HG03039 (cell line): ENCODE data around the gene SUSD5.

Source experiments
- ATAC-seq: cut with Tn5 transposase; IDR thresholded peaks from one replicate; pipeline ENCODE4 v1.9.1; 2021; ENCODE audit warnings: mild to moderate bottlenecking, moderate library complexity; ENCODE audit not compliant: unreplicated experiment

The SUSD5 gene

GRCh38 chr3:33218446-33219174 is at the start of gene SUSD5:
Gene SUSD5, minus strand, starts transcription at chr3:33218810. Its CDS starts 13 bp downstream, at chr3:33218797.
- ATAC-seq = no peak

GRCh38 chr3:33260104-33260503 is 41.5 kb upstream of the SUSD5 start:
- no peak for ATAC-seq

- no peak for ATAC-seq
Observed at GRCh38 chr3:33256249-33256648, 37.6 kb upstream of the SUSD5 start.

- no peak for ATAC-seq
Observed at GRCh38 chr3:33250712-33251111, 32.1 kb upstream of the SUSD5 start.

GRCh38 chr3:33246786-33247185 is 28.2 kb upstream of the SUSD5 start:
- ATAC-seq = no peak

GRCh38 chr3:33240261-33240660 is 21.7 kb upstream of the SUSD5 start:
- ATAC-seq = no peak

GRCh38 chr3:33238923-33239322 is 20.3 kb upstream of the SUSD5 start:
- ATAC-seq = no peak

- no peak for ATAC-seq
Observed at GRCh38 chr3:33237439-33237838, 18.8 kb upstream of the SUSD5 start.

GRCh38 chr3:33236005-33236404 is 17.4 kb upstream of the SUSD5 start:
- ATAC-seq = no peak

- ATAC-seq = no peak
Observed at GRCh38 chr3:33233884-33234283, 15.3 kb upstream of the SUSD5 start.

GRCh38 chr3:33231756-33232465 is 13.3 kb upstream of the SUSD5 start:
- ATAC-seq = no peak

- ATAC-seq = no peak
Observed at GRCh38 chr3:33229947-33230346, 11.3 kb upstream of the SUSD5 start.

- ATAC-seq = no peak
Observed at GRCh38 chr3:33229066-33229465, 10.5 kb upstream of the SUSD5 start.

GRCh38 chr3:33221241-33221640 is 2.6 kb upstream of the SUSD5 start:
- ATAC-seq = no peak

- no peak for ATAC-seq
Observed at GRCh38 chr3:33219175-33219487, 521 bp upstream of the SUSD5 start.

- ATAC-seq = no peak
Observed at GRCh38 chr3:33217866-33218445, 654 bp downstream of the SUSD5 start.

- no peak for ATAC-seq
Observed at GRCh38 chr3:33215739-33216138, 2.9 kb downstream of the SUSD5 start.

GRCh38 chr3:33212406-33212805 is 6.2 kb downstream of the SUSD5 start:
- no peak for ATAC-seq

GRCh38 chr3:33211444-33211843 is 7.2 kb downstream of the SUSD5 start:
- ATAC-seq = no peak

GRCh38 chr3:33209357-33209756 is 9.3 kb downstream of the SUSD5 start:
- no peak for ATAC-seq

GRCh38 chr3:33202711-33203457 is 15.7 kb downstream of the SUSD5 start:
- no peak for ATAC-seq

GRCh38 chr3:33201195-33201594 is 17.4 kb downstream of the SUSD5 start:
- ATAC-seq = no peak
